ENCODE results near the gene GCSH. TPM values are rescaled to one million over a fixed set of nuclear protein-coding genes. Genes with fewer than 3 reads are reported as not detected.

GCSH gene
- total RNA-seq, 1 experiment from 2014 or later: 117 TPM

DNA sequence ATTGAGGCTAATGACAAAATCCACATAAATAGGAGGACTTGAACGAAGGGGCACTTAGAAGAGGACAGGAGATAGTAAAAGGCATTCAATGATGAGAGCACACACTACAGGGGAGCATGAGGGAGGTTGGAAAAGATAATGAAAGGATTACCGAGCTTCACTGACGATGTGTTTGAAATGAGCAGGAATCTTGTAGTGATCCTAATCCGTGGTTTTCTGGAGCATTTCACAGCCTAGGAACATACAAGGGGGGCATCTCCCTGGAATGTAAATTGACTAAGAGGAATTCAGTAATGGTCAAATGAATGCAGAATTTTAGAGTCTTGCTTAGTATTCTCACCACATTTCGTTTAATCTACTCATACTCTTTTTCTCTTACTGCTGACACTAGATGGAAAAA lies 55.4 kb downstream of the GCSH start:
- DNase-seq (ENCODE audit: low read depth, low spot score) (no peak), ATAC-seq (no peak)
- no peak overlapping the region for H2AFZ ChIP-seq (ENCODE audit: low read depth, low read length, poor library complexity, severe bottlenecking)
- CTCF ChIA-PET: no interaction called here
- POLR2A ChIA-PET: no interaction called here
- H3K4me2 ChIP-seq (ENCODE audit: low read length): no peak overlapping the region
- no peak overlapping the region for H3K4me3 ChIP-seq (replicated peaks in 1 of 2; ENCODE audit: low read depth in 1 of 2, low read length in 2 of 2)
- H3K9me3 ChIP-seq (ENCODE audit: control insufficient read depth in 1 of 2, insufficient read depth in 1 of 2, low read depth in 1 of 2, low read length in 2 of 2): no peaks in the 10 kb centered on the region
- H3K36me3 ChIP-seq (ENCODE audit: control insufficient read depth in 1 of 2, insufficient read depth in 2 of 2, low read length in 2 of 2): peaks cover 40% of the 10 kb centered on the region in 2 experiments; a peak in 3 of 4 replicates
- no peaks in the 10 kb centered on the region for H4K20me1 ChIP-seq (ENCODE audit: insufficient read depth)
- RAD21 ChIA-PET (ENCODE audit: low non-redundant PET in 1 of 2, low total read pairs in 2 of 2, uncharacterized antibody in 2 of 2, unreplicated experiment in 2 of 2): no interaction called here
- H3K9ac ChIP-seq (ENCODE audit: low read length): no peak overlapping the region
- peaks cover 5 to 9% of the 10 kb centered on the region in 2 experiments; a peak in 3 of 4 replicates for H3K4me1 ChIP-seq (ENCODE audit: control insufficient read depth in 1 of 2, insufficient read depth in 2 of 2, low read length in 2 of 2)
- no peak overlapping the region for H3K27ac ChIP-seq (ENCODE audit: low read depth, low read length)
- BruUV-seq (replicated peaks): no TSS peak
- TF ChIP-seq JUND (IDR thresholded peaks at IDR 0.05): no peak
- no peak for TF ChIP-seq YY1 (IDR thresholded peaks at IDR 0.05; ENCODE audit: extremely low read depth, insufficient replicate concordance, low read depth, low read length)
- no peak for TF ChIP-seq SP1 (IDR thresholded peaks at IDR 0.05; ENCODE audit: low read depth)
- TF ChIP-seq CEBPB (IDR thresholded peaks at IDR 0.05; ENCODE audit: low read depth): no peak
- TF ChIP-seq, protein P1, sequence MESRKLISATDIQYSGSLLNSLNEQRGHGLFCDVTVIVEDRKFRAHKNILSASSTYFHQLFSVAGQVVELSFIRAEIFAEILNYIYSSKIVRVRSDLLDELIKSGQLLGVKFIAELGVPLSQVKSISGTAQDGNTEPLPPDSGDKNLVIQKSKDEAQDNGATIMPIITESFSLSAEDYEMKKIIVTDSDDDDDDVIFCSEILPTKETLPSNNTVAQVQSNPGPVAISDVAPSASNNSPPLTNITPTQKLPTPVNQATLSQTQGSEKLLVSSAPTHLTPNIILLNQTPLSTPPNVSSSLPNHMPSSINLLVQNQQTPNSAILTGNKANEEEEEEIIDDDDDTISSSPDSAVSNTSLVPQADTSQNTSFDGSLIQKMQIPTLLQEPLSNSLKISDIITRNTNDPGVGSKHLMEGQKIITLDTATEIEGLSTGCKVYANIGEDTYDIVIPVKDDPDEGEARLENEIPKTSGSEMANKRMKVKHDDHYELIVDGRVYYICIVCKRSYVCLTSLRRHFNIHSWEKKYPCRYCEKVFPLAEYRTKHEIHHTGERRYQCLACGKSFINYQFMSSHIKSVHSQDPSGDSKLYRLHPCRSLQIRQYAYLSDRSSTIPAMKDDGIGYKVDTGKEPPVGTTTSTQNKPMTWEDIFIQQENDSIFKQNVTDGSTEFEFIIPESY (IDR thresholded peaks at IDR 0.05; ENCODE audit: extremely low read depth, insufficient replicate concordance, low read length): no peak
- no peak for TF ChIP-seq ZNF274 (IDR thresholded peaks at IDR 0.05; ENCODE audit: low read depth, low read length)
- TF ChIP-seq ZFX (IDR thresholded peaks at IDR 0.05): no peak
- TF ChIP-seq TCF7L2 (IDR thresholded peaks at IDR 0.05; ENCODE audit: borderline replicate concordance, extremely low read depth, insufficient read depth, insufficient read length): no peak
- TF ChIP-seq SRF (IDR thresholded peaks at IDR 0.05; ENCODE audit: low read depth): no peak
- no peak for TF ChIP-seq FOSL1 (IDR thresholded peaks at IDR 0.05; ENCODE audit: low read depth)
- TF ChIP-seq RAD21 (IDR thresholded peaks at IDR 0.05; ENCODE audit: low read depth): no peak
- no peak for TF ChIP-seq CBX3 (IDR thresholded peaks at IDR 0.05; ENCODE audit: low read depth)
- TF ChIP-seq POLR2A (IDR thresholded peaks at IDR 0.05; ENCODE audit: borderline replicate concordance, extremely low read depth, insufficient read depth, insufficient read length): no peak
- TF ChIP-seq, protein P2, sequence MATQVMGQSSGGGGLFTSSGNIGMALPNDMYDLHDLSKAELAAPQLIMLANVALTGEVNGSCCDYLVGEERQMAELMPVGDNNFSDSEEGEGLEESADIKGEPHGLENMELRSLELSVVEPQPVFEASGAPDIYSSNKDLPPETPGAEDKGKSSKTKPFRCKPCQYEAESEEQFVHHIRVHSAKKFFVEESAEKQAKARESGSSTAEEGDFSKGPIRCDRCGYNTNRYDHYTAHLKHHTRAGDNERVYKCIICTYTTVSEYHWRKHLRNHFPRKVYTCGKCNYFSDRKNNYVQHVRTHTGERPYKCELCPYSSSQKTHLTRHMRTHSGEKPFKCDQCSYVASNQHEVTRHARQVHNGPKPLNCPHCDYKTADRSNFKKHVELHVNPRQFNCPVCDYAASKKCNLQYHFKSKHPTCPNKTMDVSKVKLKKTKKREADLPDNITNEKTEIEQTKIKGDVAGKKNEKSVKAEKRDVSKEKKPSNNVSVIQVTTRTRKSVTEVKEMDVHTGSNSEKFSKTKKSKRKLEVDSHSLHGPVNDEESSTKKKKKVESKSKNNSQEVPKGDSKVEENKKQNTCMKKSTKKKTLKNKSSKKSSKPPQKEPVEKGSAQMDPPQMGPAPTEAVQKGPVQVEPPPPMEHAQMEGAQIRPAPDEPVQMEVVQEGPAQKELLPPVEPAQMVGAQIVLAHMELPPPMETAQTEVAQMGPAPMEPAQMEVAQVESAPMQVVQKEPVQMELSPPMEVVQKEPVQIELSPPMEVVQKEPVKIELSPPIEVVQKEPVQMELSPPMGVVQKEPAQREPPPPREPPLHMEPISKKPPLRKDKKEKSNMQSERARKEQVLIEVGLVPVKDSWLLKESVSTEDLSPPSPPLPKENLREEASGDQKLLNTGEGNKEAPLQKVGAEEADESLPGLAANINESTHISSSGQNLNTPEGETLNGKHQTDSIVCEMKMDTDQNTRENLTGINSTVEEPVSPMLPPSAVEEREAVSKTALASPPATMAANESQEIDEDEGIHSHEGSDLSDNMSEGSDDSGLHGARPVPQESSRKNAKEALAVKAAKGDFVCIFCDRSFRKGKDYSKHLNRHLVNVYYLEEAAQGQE (IDR thresholded peaks at IDR 0.05; ENCODE audit: low read depth): no peak
- TF ChIP-seq, protein P3, sequence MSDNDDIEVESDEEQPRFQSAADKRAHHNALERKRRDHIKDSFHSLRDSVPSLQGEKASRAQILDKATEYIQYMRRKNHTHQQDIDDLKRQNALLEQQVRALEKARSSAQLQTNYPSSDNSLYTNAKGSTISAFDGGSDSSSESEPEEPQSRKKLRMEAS (IDR thresholded peaks at IDR 0.05): no peak
- no peaks in the 10 kb centered on the region for H3K27me3 ChIP-seq (ENCODE audit: insufficient read depth, low read length)
- peaks cover 46% of the 10 kb centered on the region for H3K79me2 ChIP-seq (ENCODE audit: insufficient read depth, low read length)
- no peaks in the 10 kb centered on the region for H3K9me2 ChIP-seq (ENCODE audit: insufficient read depth)
- intact Hi-C loops (cut with micrococcal nuclease): loop anchor here (1.0 kb wide), 1 partner anchor 100 kb away; no protein-coding TSS in a partner anchor

All from HCT116 (cell line).